PC-3 (cell line): Measurements from ENCODE around the gene TMEM250. TPM values are rescaled to one million over a fixed set of nuclear protein-coding genes. Genes with fewer than 3 reads are reported as not detected.

Experiments
- ATAC-seq: fragments of 200-7000 bp; cut with Tn5 transposase; 2 replicates; pipeline ENCODE4 v1.9.1; 2020; ENCODE audit warnings: mild to moderate bottlenecking, moderate library complexity
- BruUV-seq: library from RNA; stranded (reverse); fragments of 400-500 nt; replicated peaks from 2 replicates; lab custom pipeline; 2021; lab: Mats Ljungman, UMichigan
- CTCF ChIA-PET: fragments of 300-600 bp; sonication (Branson Sonifier 250); formaldehyde crosslinking; loops from one replicate; lab custom pipeline; 2022; ENCODE audit warnings: antibody characterized with exemption; lab: Charles Lee
- POLR2A ChIA-PET: fragments of 300-600 bp; sonication (Branson Sonifier 250); formaldehyde crosslinking; loops from one replicate; lab custom pipeline; 2022; ENCODE audit warnings: antibody characterized with exemption; ENCODE audit not compliant: unreplicated experiment; lab: Charles Lee
- DNase-seq: peaks from one replicate; pipeline ENCODE4 v3.0.0-alpha.2; 2015
- H2AFZ ChIP-seq: fragments of 300-600 bp; sonication (generic); 2 replicates; pipeline ENCODE4 v1.6.0; 2016; ENCODE audit warnings: antibody characterized with exemption, low read length
- H3F3A ChIP-seq: fragments of 300-600 bp; sonication (generic); one replicate; pipeline ENCODE4 v1.6.0; 2017; ENCODE audit warnings: antibody characterized with exemption, low read length, control low read depth, mild to moderate bottlenecking; ENCODE audit not compliant: unreplicated experiment
- H3K27ac ChIP-seq: fragments of 300-600 bp; sonication (generic); 2 replicates; pipeline ENCODE4 v1.5.1; 2016; ENCODE audit warnings: mild to moderate bottlenecking, low read length
- H3K27me3 ChIP-seq: fragments of 300-600 bp; sonication (generic); 2 replicates; pipeline ENCODE4 v1.6.1; 2016; ENCODE audit warnings: low read length, mixed read lengths
- H3K36me3 ChIP-seq: fragments of 300-600 bp; sonication (generic); 2 replicates; pipeline ENCODE4 v1.6.1; 2016; ENCODE audit warnings: low read depth, mixed run types, low read length, mixed read lengths
- H3K4me1 ChIP-seq: fragments of 300-600 bp; sonication (generic); 2 replicates; pipeline ENCODE4 v1.5.1; 2016; ENCODE audit warnings: low read length; ENCODE audit not compliant: insufficient read depth
- H3K4me2 ChIP-seq: fragments of 300-600 bp; sonication (generic); 2 replicates; pipeline ENCODE4 v1.6.0; 2016; ENCODE audit warnings: low read length
- H3K4me3 ChIP-seq: fragments of 300-600 bp; sonication (generic); 2 replicates; pipeline ENCODE4 v1.5.1; 2016; ENCODE audit warnings: mild to moderate bottlenecking, low read length, mixed read lengths
- H3K79me2 ChIP-seq: fragments of 300-600 bp; sonication (generic); 2 replicates; pipeline ENCODE4 v1.6.1; 2017; ENCODE audit warnings: low read length, mixed read lengths
- H3K9ac ChIP-seq: fragments of 300-600 bp; sonication (generic); 2 replicates; pipeline ENCODE4 v1.6.0; 2016; ENCODE audit warnings: mild to moderate bottlenecking, low read length
- H3K9me2 ChIP-seq: fragments of 300-600 bp; sonication (generic); replicated peaks from 2 replicates; pipeline ENCODE4 v1.6.1; 2016; ENCODE audit warnings: mixed run types, low read length, mixed read lengths
- H3K9me3 ChIP-seq: fragments of 300-600 bp; sonication (generic); 2 replicates; pipeline ENCODE4 v1.6.1; 2016; ENCODE audit warnings: low read length, mixed read lengths
- H4K20me1 ChIP-seq: fragments of 300-600 bp; sonication (generic); 2 replicates; pipeline ENCODE4 v1.6.1; 2016; ENCODE audit warnings: low read length, mixed read lengths
- CTCF ChIP-seq: fragments of 300-600 bp; sonication (generic); conservative IDR thresholded peaks from 2 replicates; pipeline ENCODE4 v1.5.1; 2017; ENCODE audit warnings: antibody characterized with exemption, low read depth, mild to moderate bottlenecking, low read length
- EZH2 ChIP-seq: fragments of 300-600 bp; sonication (generic); IDR thresholded peaks from one replicate; pipeline ENCODE4 v1.6.1; 2017; ENCODE audit warnings: antibody characterized with exemption, mild to moderate bottlenecking, low read length; ENCODE audit not compliant: unreplicated experiment
- EZH2phosphoT487 ChIP-seq: fragments of 300-600 bp; sonication (generic); IDR thresholded peaks from 2 replicates; pipeline ENCODE4 v1.6.1; 2018; ENCODE audit warnings: mild to moderate bottlenecking, antibody characterized with exemption, low read length, borderline replicate concordance
- intact Hi-C: fragments of 100-400 bp; cut with micrococcal nuclease; formaldehyde crosslinking; loops from 2 replicates; pipeline ENCODE4 v1.9.0; 2023
- total RNA-seq: library from RNA; depleted of rRNA; stranded (reverse); fragments of >200 nt; gene quantifications from 2 replicates; pipeline ENCODE4 v1.2.3, GENCODE V29; 2014

The TMEM250 gene
- total RNA-seq, 1 experiment from 2014 or later = 64.7 TPM

GRCh38 chr9:136152931-136153330, 34.3 kb upstream of the TMEM250 start:
- no peaks in the 10 kb centered on the region for H3K36me3 ChIP-seq
- H3K4me3 ChIP-seq = no peak overlapping the region
- no peaks in the 10 kb centered on the region for H3K4me1 ChIP-seq
- H3K27me3 ChIP-seq = no peaks in the 10 kb centered on the region
- H2AFZ ChIP-seq = no peak overlapping the region
- TF ChIP-seq EZH2 (no peak), EZH2phosphoT487 (no peak), CTCF (no peak)
- intact Hi-C loops = no loop called here
- no peak overlapping the region for H3K27ac ChIP-seq
- CTCF ChIA-PET = no interaction called here
- DNase-seq (no peak), ATAC-seq (no peak)
- H3K9ac ChIP-seq = no peak overlapping the region
- H3K9me3 ChIP-seq = no peaks in the 10 kb centered on the region
- no peaks in the 10 kb centered on the region for H3K79me2 ChIP-seq
- POLR2A ChIA-PET = no interaction called here
- no peaks in the 10 kb centered on the region for H3F3A ChIP-seq
- BruUV-seq = no TSS peak
- no peaks in the 10 kb centered on the region for H3K9me2 ChIP-seq
- no peak overlapping the region for H3K4me2 ChIP-seq
- no peaks in the 10 kb centered on the region for H4K20me1 ChIP-seq

DNA sequence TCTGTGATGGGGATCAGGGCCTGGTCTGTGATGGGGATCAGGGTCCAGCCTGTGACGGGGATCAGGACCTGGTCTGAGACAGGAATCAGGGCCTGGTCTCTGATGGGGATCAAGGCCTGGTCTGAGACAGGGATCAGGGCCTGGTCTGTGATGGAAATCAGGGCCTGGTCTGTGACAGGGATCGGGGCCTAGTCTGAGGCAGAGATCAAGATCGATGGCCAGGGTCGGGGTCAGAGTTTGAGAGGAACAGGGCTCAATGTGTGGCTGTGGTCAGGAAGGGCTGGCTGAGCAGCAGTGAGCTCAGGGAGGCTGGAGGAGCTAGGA, 33.8 kb upstream of the TMEM250 start:
- TF ChIP-seq EZH2phosphoT487 (no peak), CTCF (no peak), EZH2 (no peak)
- CTCF ChIA-PET = no interaction called here
- no peaks in the 10 kb centered on the region for H3K27me3 ChIP-seq
- no peaks in the 10 kb centered on the region for H3K9me2 ChIP-seq
- no peak for DNase-seq
- no peaks in the 10 kb centered on the region for H3K36me3 ChIP-seq
- no peaks in the 10 kb centered on the region for H3K79me2 ChIP-seq
- intact Hi-C loops = no loop called here
- no peak for ATAC-seq
- H3K27ac ChIP-seq = no peak overlapping the region
- no peak overlapping the region for H3K4me2 ChIP-seq
- no peaks in the 10 kb centered on the region for H3F3A ChIP-seq
- H2AFZ ChIP-seq = no peak overlapping the region
- H3K9ac ChIP-seq = no peak overlapping the region
- no TSS peak for BruUV-seq
- no peak overlapping the region for H3K4me3 ChIP-seq
- no peaks in the 10 kb centered on the region for H3K4me1 ChIP-seq
- H3K9me3 ChIP-seq = no peaks in the 10 kb centered on the region
- no peaks in the 10 kb centered on the region for H4K20me1 ChIP-seq
- POLR2A ChIA-PET = no interaction called here

GRCh38 chr9:136151848-136152542, 33.3 kb upstream of the TMEM250 start:
- TF ChIP-seq EZH2 = no peak
- no peak for TF ChIP-seq CTCF
- no peak for TF ChIP-seq EZH2phosphoT487
- Histone ChIP-seq H4K20me1 (no peaks in the 10 kb centered on the region), H3K36me3 (no peaks in the 10 kb centered on the region), H3F3A (no peaks in the 10 kb centered on the region), H3K4me3 (no peak overlapping the region), H3K9ac (no peak overlapping the region), H3K9me3 (no peaks in the 10 kb centered on the region), H3K4me2 (no peak overlapping the region), H3K9me2 (no peaks in the 10 kb centered on the region), H3K79me2 (no peaks in the 10 kb centered on the region), H2AFZ (no peak overlapping the region), H3K27ac (no peak overlapping the region), H3K4me1 (no peaks in the 10 kb centered on the region), H3K27me3 (no peaks in the 10 kb centered on the region)
- CTCF ChIA-PET = no interaction called here
- intact Hi-C loops = no loop called here
- BruUV-seq = no TSS peak
- no peak for DNase-seq
- ATAC-seq = no peak
- POLR2A ChIA-PET = no interaction called here
